Right ventricle myocardium inferior (tissue), 1 donor: Measurements from ENCODE around the gene VWA2. TPM values are rescaled to one million over a fixed set of nuclear protein-coding genes. Genes with fewer than 3 reads are reported as not detected.

ENCODE experiments used
- ATAC-seq: fragments of 200-7000 bp; cut with Tn5 transposase; one replicate; pipeline ENCODE4 v1.9.1; 2020; ENCODE audit warnings: mild to moderate bottlenecking, moderate library complexity
- DNase-seq: peaks from one replicate; pipeline ENCODE4 v3.0.0; 2021; ENCODE audit errors: missing footprints
- intact Hi-C: fragments of 100-400 bp; cut with DNase I; formaldehyde crosslinking; loops from one replicate; pipeline ENCODE4 v1.11.0; 2022
- total RNA-seq: library from RNA; stranded (reverse); fragmentation: NEBNext Ultra II Directional; extraction: Animal tissue kit (Norgen Biotek cat#: 25700); gene quantifications from one replicate; pipeline ENCODE4 v1.2.1, GENCODE V29; 2021
- donor health status: DM: no; HTN: yes; CAD: no; lungs with severe emphysema.

VWA2 gene
- total RNA-seq, 1 donor from 2014 or later, result not detected

- DNase-seq, result no peak
- no peak for ATAC-seq
- intact Hi-C loops, result no loop called here
Observed at GRCh38 chr10:114286921-114287320, 47.9 kb downstream of the VWA2 start.

GRCh38 chr10:114288424-114289095 is 49.5 kb downstream of the VWA2 start:
- DNase-seq (no peak), ATAC-seq (no peak)
- intact Hi-C loops, result no loop called here

DNA sequence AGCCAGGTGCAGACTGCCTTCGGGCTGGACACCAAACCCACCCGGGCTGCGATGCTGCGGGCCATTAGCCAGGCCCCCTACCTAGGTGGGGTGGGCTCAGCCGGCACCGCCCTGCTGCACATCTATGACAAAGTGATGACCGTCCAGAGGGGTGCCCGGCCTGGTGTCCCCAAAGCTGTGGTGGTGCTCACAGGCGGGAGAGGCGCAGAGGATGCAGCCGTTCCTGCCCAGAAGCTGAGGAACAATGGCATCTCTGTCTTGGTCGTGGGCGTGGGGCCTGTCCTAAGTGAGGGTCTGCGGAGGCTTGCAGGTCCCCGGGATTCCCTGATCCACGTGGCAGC is 50.0 kb downstream of the VWA2 start:
- intact Hi-C loops, result no loop called here
- DNase-seq (no peak), ATAC-seq (no peak)

GRCh38 chr10:114290038-114290437 is 51.0 kb downstream of the VWA2 start:
- no peak for DNase-seq
- ATAC-seq, result no peak
- intact Hi-C loops, result no loop called here

DNA sequence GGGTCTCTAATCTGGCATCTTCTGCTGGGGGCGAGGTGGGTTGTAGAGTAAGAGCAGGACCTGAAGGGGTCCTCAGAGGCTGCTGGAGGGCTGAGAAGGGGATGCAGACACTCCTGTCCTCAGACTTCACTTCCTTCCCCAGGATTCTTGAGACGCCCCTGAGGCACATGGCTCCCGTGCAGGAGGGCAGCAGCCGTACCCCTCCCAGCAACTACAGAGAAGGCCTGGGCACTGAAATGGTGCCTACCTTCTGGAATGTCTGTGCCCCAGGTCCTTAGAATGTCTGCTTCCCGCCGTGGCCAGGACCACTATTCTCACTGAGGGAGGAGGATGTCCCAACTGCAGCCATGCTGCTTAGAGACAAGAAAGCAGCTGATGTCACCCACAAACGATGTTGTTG is 52.0 kb downstream of the VWA2 start:
- ATAC-seq, result no peak
- no peak for DNase-seq
- intact Hi-C loops, result no loop called here

DNA sequence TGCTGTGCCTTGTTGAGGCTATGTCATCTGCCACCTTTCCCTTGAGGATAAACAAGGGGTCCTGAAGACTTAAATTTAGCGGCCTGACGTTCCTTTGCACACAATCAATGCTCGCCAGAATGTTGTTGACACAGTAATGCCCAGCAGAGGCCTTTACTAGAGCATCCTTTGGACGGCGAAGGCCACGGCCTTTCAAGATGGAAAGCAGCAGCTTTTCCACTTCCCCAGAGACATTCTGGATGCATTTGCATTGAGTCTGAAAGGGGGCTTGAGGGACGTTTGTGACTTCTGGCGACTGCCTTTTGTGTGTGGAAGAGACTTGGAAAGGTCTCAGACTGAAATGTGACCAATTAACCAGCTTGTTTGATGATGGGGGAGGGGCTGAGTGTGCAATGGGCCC is 52.5 kb downstream of the VWA2 start:
- intact Hi-C loops, result no loop called here
- no peak for ATAC-seq
- no peak for DNase-seq

GRCh38 chr10:114293075-114293474 is 54.0 kb downstream of the VWA2 start:
- ATAC-seq (no peak), DNase-seq (no peak)
- intact Hi-C loops, result no loop called here

DNA sequence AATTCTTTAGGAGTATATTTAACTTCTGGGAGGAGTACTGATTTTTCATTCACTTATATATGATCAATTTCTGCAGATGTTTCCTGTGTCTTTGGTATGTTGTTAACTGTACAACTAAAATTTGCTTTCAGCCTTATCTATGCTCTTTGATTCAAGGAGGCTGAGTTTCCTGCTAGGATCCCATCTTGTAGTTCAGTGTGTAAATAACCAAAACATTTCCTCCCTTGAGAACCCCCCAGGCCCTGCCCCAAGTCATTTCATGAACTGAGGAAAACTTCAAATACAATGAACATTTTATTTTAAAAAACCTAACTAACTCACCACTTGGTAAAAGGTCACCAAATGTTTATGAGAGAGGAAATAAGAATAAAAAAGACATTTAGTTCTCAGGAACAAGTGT is 55.5 kb downstream of the VWA2 start:
- DNase-seq (no peak), ATAC-seq (no peak)
- intact Hi-C loops, result no loop called here

DNA sequence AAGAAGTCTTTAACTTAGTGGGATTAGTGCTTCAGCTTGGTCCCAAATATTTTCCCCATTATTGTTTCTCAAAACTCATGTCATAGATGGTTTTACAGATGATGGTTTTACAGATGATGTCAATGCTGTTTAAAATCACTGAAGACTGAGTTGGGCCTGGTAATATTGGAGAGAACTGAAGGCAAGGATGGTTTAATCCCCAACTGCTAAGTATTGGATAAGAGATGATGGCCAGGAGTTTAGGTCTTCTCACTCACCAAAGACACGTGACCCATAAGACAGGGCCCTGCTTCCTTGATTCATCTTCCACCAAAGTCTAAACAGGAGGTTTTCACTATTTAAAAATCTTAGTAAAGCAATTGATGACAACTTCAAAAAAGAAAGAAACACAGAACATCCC is 56.3 kb downstream of the VWA2 start:
- intact Hi-C loops, result no loop called here
- ATAC-seq (no peak), DNase-seq (no peak)

GRCh38 chr10:114297136-114297705 is 58.2 kb downstream of the VWA2 start:
- ATAC-seq (no peak), DNase-seq (no peak)
- intact Hi-C loops, result no loop called here

DNA sequence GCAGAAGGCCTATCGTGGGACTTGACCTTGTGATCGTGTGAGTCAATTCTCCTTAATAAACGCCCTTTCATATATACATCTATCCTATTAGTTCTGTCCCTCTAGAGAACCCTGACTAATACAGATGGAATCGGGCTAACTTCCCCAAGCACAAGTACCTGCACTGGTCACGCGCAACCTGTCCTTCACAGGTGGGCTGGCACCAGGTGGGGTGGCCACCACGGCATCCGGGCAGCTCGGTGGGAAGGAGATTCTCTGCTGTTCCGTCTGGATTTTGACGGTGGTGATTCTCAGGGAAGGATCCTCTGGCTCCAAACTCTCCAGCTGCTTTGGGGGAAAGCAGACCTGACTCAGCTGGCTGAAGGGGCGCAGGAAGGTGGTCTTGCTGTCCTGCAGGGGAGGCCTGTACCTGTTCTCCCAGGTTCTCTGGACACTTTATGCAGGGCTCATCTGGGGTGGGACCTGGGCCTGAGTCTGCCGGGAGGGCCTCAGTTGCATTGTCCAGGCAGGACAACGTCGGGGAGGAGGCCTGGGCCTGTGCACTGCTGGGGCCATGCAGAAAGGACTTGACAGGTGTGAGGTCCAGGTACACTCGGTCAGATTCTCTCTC is 61.1 kb downstream of the VWA2 start:
- intact Hi-C loops, result loop anchor here (5.0 to 10.0 kb wide), 3 partner anchors 237 to 525 kb away; partner anchors contain the start of gene FHIP2A
- DNase-seq (no peak), ATAC-seq (no peak)

DNA sequence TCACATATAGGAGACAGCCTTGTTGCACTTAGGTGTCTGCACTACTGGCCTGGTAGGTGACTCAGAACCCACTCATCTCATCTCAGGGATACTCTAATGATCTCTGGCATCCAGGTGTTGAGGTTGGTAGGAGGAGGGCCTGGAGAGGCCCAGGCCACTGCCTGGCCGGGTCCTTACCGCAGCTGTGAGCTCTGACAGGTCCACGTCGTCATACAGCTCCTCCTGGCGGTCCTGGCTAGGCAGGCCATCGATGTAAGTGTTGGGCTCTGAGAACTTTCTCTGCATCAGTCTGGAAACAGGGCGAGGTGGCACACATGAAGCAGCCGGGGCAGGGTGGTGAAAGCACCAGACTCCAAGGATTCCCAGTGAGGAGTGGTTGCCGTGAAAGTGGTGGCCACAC is 62.1 kb downstream of the VWA2 start:
- ATAC-seq (no peak), DNase-seq (no peak)
- intact Hi-C loops, result loop anchor here (5.0 to 10.0 kb wide), 3 partner anchors 236 to 524 kb away; partner anchors contain the start of gene FHIP2A

DNA sequence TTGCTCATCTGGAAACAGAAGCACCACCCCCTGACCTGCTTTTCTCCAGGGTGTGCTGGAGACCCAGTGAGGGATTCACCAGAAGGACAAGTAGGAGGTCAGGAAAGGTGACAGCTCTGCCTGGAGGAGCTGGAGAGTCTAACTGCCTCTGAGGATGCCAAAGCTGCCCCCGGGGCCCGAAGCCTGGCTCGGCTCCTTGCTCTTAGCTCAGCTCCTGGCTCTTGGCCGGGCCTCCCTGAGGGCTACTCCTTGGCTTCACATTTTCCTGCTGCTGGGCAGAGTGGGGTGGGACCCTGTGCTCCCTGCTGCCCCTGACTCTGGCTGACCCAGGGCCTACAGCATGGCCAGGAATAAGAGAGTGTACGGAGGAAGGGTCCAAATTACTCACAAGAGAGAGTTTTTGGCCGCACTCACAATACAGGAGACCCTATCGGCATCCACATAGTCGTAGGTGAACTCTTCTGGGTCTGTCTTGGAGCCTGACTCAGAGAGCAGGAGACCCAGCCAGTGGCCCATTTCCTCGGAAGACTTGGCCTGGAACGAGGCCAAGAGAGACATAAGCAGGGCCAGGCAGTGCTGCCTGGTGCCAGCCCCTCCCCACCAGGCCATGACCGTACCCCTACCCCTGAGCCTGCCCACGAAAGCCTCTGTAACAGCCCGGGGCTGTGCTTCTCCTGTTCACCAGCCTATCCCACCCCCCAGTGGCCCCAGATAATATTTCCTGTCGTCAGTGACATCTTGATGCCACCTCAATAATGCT is 63.1 kb downstream of the VWA2 start:
- peak; percentile 75 for DNase-seq
- peak; percentile 29 for ATAC-seq
- intact Hi-C loops, result loop anchor here (5.0 to 10.0 kb wide), 3 partner anchors 235 to 523 kb away; partner anchors contain the start of gene FHIP2A

DNA sequence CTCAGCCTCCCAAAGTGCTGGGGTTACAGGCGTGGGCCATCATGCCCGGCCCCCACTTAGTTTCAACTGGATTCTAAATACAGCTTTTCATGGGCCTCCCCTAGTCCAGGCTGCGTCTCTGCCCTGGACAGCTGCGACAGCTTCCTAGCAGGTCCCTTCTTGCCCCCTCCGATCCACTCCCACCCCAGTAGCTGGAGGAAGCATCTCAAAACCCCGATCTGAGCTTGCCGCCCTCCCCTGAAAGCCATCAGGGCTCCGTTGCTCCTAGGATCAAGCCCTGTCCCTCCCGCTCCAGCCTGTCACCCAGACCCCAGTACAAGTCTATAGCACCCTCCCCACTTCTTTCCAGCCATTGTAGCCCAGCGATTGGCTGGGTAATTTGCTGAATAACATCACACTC is 64.5 kb downstream of the VWA2 start:
- ATAC-seq (no peak), DNase-seq (no peak)
- intact Hi-C loops, result loop anchor here (5.0 to 10.0 kb wide), 3 partner anchors 234 to 521 kb away; partner anchors contain the start of gene FHIP2A

DNA sequence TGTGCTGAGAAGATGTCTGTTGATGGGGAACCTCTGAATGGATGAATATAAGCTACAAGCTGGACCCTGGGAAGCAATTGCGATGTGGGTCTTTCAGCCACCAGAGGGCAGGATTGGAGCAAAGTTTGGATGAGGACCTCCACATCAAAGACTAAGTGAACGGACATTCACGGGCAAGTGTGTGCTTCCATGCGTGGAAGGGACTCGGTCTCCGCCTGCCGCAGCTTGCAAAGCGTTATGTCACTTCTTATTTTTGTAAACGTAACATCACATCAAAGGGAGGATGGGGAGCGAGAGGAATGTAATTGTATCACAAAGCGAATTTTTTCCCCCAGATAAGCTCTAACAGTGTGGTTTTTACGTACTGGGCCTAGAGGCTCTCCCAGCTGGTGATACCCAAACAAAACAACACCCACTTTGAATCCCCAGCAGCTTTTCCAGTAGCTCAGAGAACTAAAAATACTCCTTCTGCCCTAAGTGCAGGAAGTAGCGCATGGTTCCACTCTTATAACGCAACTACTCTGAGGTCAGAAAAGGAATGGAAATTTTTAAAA is 65.0 kb downstream of the VWA2 start:
- intact Hi-C loops, result loop anchor here (2.0 to 10.0 kb wide), 4 partner anchors 125 to 521 kb away; partner anchors contain the start of gene FHIP2A
- DNase-seq (no peak), ATAC-seq (peak; percentile 84)

- no peak for DNase-seq
- intact Hi-C loops, result loop anchor here (2.0 to 10.0 kb wide), 4 partner anchors 124 to 520 kb away; partner anchors contain the start of gene FHIP2A
- ATAC-seq, result peak; percentile 66
Observed at GRCh38 chr10:114304571-114305421, 65.7 kb downstream of the VWA2 start.

GRCh38 chr10:114305521-114305925 is 66.5 kb downstream of the VWA2 start:
- no peak for DNase-seq
- no peak for ATAC-seq
- intact Hi-C loops, result loop anchor here (2.0 to 10.0 kb wide), 3 partner anchors 123 to 519 kb away; partner anchors contain the start of gene FHIP2A
